ENCODE results near the gene RMP24.
"Not testable (repeated sequence)": the region's sequence is repeated elsewhere in the genome, so short reads cannot be mapped to it uniquely, and the experiment has no call there.

RMP24 gene

DNA sequence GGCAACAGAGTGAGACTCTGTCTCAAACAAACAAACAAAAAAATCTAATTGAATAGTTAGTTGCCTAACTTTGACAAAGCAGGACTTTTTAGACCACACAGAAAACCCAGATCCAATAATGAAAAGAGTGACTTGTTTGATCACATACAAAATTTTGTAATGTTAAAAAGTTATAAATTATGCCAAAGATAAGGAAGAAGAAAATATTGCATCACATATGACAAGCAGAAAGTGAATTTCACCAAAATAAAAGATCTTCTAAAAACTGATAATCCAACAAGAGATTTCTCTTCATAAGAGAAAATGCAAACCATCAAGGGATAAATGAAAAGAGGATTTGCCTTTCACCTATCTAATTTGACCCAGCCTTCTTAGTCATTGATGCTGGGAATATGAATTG lies 2.8 kb upstream of the RMP24 start:
- peak; percentile 39 for DNase-seq

DNA sequence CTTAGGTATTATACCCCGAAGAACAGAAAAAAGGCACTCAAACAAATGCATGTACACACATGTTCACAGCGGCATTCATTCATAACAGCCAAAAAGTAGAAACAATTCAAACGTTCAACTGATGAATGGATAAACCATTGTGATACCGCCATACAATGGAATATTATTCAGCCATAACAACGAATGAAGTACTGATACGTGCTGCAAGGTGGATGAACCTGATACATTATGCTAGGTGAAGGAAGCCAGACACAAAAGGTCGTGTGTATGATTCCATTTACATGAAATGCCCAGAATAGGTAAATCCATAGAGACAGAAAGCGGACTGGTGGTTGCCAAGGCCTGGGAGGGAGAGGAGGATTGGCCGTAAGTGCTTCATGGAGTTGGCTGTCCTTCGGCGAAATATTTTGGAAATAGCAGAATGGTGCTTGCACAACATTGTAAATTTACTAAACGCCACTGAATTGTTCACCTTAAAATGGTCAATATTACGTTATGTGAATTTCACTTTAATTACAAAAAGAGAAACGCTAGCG lies 750 bp upstream of the RMP24 start:
- no peak for DNase-seq

DNA sequence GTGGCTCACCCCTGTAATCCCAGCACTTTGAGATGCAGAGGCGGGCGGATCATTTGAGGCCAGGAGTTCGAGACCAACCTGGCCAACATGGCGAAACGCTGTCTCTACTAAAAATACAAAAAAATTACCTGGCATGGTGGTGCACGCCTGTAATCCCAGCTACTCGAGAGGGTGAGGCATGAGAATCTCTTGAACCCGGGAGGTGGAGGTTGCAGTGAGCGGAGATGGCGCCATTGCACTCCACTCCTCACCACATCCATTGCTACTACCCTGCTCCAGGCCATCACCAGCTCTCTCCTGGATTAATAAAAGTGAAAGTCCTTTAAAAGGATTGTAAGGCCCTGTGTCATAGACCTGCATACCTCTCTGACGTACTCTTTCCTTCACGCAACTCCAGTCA lies 1.2 kb downstream of the RMP24 start:
- DNase-seq, result no peak

DNA sequence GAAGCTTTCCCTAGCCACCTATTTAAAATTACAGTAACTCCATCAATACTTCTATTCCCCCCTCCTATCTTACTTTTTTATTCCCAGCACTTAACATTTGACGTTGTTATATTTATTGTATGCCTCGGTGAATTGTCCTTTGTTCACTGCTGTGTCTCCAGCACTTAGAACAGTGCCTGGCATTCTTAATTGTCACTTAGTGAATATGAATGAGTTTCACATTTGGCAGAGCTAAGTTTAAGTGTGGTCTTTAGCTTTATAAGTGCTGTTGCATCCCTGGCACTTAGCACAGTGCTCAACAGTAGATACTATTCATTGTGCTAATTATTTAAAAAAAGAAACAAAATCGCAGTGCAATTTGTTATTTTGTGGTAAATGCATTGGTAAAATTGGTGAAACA lies 1.7 kb downstream of the RMP24 start:
- no peak for DNase-seq

DNA sequence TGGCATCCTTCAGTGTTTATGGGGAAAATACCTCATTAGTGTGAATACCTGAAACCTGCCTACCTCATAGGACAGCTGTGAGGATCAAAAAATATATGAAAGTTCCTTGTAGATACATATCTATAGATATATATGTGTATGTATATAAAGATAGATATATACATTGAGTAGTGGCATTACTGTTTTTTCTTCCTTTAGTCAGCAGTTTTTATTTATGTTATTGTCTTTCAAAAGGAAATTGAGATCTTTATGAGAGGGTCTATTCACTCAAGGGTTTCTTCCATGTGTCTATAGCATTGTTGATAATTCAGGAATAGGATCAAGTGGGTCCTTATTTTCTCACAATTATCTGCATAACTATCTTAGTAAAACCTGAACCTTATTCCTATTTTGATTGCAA lies 6.6 kb downstream of the RMP24 start:
- no peak for DNase-seq

DNA sequence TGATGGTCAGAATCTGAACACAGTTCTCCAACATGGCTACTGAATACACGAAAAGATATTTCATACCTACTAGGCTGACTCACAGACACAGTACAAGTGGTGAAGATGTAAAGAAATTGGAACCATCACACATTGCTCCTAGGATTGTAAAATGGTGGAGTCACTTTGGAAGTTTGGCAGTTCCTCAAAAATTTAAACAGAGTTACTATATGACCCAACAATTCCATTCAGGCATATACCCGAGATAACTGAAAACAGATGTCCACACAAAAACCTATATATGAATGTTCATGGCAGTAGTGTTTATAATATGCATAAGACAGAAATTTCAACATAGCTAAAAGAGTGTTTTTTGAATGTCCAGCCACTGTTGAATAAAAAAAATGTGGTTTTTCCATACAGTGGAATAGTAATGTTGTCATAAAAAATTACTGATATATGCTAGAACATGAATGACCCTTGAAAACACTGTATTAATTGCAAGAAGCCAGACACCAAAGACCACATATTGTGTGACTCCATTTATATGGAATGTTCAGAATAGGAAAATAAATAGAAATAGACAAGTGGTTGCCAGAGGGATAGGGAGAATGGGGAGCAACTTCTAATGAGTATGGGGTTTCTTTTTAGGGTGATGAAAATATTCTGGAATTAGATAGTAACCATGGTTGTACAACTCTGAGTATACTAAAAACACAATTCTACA lies 10.1 kb downstream of the RMP24 start:
- peak; percentile 95 for DNase-seq

DNA sequence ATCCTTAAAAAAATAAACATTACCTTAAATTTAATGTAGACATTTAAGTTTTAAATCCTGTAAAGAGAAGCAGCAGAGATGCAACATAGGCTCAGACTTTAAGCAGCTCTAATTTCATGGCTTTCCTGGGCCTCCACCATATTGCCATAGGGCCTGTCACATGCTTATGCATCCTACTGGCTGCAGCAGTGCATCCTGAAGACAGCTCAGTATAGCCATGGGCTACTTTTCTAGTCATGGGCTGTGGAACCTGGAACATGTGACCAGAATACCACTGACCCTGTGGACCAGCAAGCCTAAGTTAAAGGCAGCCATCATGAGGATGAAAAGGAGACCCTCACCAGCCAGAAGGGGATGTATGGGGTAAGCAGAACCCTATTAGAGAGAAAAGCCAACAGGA lies 10.7 kb downstream of the RMP24 start:
- no peak for DNase-seq

DNA sequence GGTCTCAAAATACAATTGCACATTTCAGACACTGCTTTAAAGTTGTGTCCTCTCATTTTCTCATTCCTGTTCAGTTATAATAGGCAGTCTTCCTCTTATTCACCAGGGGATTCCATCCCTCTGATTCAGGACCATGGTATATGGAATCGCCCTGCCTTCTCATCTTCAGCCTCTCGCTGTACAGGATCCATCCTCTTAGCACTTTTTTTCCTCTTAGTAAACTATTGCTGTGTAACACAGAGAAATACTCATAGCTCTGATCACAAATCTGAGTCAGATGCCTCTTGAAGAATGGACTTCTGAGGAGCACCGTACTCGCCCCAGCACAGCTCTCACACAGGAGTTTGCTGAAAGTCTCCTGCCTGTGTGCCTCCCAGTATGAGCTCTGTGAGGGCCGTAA lies 11.3 kb downstream of the RMP24 start:
- DNase-seq, result peak; percentile 95

DNA sequence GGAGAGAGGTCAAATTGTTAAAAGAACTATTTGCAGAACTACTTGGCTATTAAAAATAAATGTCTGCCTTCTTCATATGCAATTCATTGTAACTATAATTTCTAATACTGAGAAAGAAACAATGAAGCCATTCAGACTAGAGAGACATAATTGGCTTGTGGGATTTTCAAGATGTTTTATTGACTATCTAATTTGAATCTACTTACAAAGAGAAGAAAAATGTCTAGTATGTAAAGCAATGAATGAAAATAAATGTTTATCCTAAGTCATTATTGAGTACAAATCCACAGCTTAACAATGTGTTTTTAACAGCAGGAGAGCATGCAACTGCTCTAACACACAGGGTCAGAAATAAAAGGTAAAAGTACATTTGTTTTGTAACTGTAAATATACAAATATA lies 19.2 kb downstream of the RMP24 start:
- no peak for DNase-seq

DNA sequence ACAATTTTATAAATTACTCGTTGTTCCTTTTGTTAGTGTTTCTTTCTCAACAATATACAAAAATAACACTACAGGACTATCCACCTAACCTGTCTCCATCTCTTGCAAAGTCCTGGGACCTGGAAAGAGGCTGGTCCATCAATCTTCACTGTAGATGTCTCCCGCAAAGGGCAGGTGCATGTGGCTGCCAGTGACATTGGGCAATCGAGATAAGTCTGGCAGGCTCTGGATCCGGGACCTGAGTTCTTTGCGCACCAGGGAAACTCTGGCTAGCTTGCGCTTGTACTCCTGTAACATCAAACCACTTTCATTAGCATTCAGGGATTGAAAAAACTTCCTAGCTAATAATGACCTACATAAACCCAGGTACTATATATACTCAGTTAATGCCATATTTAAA lies 20.5 kb downstream of the RMP24 start:
- DNase-seq, result no peak

DNA sequence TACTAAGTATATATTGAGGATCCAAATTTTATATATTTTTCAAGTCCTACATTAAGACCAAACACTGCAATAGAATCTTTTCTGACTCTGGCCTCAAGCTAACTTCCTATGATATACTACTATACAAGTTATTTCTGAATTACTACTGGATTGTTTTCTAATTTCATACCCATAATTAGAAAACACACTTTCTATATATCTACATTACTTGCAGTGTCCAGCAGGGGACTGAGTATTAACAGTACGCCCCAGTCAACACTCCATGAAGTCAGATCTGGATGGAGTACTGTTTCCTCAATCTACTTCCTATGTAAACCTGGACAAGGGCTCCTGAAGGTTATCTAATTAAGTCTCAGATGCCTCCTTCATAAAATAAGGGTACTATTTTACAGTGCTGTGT lies 26.5 kb downstream of the RMP24 start:
- no peak for DNase-seq

DNA sequence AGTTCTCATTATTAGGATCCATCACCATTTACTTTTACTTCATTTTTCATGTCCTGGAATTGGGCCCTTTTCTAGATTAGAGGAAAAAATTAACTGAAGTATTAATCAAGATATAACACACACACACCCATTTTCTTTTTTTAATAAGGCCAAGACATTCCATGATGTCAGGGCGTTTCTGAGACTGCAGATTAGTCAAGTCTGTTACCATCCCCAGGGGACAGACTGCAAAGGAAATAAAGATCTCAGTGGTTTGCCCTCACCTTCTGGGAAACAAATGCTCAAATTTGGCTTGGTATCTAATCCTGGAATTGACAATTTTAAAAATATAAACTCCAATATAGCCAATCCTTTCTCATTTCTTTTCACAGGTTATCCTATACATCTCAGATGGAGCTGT lies 27.4 kb downstream of the RMP24 start:
- DNase-seq, result peak; percentile 32

DNA sequence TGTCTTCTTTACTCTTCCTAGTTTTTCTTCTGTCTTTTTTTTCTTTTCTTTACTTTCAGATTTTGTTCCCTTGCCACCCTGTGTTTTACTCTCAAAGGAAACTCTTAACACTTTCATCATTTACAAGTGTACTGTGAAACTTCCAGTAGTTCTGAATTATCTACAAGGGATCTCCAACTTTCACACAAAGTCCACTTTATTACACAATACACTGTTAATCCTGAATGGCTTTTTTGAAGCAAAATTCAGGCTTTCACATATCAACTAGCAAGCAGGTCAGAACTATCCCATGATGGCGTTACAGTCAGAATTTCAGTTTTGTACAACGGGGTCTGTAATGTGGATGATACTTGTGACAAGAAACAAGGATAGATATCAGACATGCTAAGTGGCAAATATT lies 34.5 kb downstream of the RMP24 start:
- no peak for DNase-seq

DNA sequence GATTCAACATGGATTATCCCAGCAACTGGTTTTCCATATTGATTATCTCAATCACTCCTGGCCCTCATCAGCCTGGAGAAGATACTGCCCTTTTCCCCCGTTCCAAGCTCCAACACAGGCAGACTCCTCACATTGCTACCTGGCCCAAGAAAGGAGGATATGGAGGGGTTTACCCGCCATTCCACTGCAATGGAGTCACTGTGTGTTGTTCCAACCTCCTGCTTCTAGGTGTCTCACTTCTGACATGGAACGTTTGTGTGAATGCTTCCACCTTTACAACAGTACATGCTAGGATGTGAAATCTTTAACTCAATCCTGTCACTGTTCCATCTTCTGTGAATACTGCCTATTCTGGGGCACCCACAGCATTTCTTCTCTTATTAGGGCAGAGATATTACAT lies 36.7 kb downstream of the RMP24 start:
- DNase-seq, result no peak

DNA sequence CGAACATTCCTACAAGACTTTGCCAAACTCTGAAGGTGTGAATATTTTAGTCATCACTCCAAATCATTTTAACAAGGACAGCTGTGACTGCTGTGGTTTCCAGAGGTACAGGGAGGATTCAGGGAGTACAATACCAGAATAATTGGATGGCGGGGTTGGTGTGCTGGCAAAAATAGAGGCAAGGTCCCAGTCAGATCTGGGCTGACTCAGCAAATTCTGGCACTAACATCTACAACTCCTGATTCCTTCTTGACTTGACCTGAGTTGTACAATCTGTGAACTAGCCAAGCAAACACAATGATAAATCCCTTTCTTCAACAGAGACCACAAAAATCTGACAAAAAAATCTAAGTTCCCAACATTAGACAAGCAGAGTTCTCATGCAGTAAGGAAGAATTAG lies 40.4 kb downstream of the RMP24 start:
- peak; percentile 24 for DNase-seq

DNA sequence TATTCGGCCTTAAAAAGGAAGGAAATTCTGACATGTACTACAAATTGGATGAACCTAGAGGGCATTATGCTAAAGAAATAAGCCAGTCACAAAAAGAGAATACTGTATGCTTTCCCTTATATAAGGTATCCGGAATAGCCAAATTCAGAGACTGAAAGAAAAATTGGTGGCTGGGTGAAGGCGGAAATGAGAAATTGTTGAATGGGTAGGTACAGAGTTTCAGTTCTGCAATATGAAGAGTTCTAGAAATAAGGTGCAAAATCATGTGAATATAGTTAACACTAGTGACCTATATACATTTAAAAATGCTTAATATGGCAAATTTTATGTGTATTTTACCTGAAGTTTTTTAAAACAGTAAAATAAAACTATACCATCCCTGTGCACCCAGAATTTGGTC lies 43.1 kb downstream of the RMP24 start:
- no peak for DNase-seq

DNA sequence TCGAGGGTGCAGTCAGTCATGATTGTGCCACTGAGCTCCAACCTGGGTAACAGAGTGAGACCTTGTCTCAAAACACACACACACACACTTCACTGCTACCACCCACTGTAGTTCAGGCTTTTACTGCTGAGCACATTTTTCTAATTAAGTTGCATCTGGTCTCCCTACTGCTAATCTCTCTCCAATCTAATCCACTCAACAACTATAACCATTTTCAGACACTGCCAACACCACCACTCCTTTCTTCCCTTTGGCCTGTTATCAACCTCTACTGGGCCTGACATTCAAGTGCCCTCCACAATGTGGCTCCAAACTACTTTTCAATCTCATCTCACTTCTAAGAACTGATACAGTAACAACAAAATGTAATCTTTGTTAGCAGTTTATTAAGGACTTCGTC lies 44.8 kb downstream of the RMP24 start:
- DNase-seq, result no peak

DNA sequence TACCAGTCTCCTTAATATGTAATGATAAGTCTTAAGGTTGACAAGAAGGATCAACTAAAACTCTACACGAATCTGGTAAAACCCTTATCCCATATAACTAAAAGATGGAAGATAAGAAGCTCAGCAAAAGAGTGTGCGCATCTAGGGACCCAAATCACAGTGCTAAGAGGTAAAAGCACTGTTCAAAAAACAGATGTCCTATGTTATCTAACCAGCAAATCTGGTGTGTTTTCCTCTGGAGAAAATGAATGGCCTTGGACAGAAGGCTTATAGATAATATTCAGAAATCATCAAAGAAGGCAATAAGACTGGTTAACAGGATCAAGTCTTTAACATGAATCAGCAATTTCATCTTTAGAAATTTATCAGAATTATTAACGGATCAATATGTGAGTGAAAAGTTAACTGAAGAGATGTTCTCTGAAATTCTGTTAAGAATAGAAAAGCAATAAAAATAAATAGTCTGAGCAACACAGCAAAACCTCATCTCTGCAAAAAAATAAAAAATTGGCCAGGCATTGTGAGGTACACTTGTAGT lies 47.8 kb downstream of the RMP24 start:
- DNase-seq, result no peak

DNA sequence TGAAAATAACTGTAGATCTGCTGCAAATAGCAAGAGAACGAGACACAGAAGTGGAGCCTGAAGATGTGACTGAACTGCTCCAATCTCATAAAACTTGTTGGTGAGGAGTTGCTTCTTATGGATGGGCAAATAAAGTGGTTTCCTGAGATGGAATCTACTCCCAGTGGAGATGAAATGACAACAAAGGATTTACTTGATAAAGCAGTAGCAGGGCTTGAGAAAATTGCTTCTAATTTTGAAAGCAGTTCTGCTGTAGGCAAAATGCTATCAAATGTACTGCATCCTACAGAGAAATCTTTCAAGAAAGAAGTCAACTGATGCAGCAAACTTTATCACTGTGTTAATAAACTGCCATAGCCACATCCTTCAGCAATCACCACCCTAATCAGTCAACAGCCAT lies 50.9 kb downstream of the RMP24 start:
- no peak for DNase-seq

DNA sequence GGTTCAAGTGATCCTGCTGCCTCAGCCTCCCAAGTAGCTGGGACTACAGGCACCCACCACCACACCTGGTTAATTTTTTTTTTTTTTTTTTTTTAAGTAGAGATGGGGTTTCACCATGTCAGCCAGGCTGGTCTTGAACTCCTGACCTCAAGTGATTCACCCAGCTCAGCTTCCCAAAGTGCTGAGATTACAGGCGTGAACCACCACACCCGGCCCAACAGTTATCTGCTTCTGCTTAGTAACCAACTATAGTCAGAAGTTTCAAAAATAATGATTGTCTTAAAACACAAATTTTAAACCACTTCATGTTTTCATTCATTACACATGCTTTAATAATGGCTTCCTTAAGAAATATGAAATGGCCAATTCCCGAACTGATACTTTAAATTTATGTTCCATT lies 51.8 kb downstream of the RMP24 start:
- not testable (repeated sequence) for DNase-seq

DNA sequence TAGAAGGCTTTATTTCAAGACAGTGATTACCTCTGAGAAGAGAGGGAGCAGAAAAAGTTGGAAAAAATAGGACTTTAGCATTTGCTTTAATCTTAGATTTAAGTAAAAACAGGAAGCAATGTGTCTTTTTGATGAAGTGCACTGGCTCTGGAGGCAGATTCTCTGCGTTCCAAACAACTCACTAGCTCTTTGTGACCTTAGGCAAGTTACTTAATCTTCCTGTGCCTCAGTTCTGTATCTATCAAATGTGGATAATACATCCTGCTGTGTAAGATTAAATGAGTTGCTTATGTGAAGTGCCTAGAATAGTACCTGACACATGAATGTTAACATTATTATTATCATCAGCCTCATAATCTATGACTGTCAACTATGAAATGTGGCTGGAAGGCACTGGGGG lies 52.5 kb downstream of the RMP24 start:
- peak; percentile 40 for DNase-seq

DNA sequence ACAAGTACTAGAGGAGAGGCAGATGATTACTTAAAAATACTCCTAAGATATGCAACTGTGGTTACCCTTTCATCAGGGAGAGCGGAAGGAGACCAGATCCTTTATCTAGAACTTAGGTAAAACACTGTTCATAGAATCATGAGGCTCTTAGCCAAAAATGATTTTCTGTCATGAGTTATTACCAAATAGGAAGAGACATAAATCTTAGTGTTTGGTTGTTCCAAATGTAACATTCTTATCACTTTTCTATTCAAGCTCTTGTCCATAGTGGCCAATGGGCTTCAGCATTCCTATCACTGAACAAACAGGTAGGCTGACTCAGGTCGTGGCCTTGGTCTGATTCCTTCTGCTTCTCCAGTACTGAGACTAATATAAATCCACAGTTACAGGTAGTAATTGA lies 56.4 kb downstream of the RMP24 start:
- DNase-seq, result no peak
